ENCODE results near the gene ASTN2. TPM values are rescaled to one million over a fixed set of nuclear protein-coding genes. Genes with fewer than 3 reads are reported as not detected.

ASTN2 gene
- polyA plus RNA-seq, 1 donor from 2014 or later = 6.8 TPM

DNA sequence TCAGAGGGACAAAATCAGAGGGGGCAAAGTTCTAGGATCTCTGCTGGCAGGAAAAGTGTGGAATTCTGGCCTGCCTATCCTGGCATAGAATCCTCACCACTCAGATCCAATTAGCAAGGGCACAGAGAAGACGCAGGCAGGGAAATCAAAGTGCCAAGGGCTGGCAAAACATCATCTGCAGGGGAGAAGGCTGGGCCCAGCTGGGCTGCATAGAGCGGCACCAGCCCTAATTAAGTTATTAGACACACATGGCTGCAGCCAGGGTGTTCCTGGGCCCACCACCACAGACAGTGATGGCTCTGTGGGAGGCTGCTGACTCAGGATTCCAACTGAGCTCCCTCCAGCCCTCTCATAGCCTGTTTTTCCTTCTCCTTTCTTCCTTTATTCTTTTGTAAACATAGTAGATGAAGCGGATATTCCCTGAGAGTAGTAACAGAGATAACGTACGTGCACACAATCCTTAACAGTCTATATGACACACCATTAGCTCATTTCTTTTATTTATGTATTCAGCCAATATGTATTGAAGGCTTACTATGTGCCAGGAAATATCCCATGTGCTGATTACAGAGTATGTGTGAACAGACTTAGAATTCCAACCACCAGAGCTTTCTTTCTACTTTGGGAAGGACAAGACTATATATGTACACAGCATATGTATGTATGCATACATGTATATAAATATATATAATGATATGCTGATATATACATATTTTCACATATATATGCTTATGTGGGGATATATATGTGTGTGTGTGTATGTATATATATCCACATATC, 236.1 kb downstream of the ASTN2 start:
- no peaks in the 10 kb centered on the region for H4K20me1 ChIP-seq (ENCODE audit: insufficient read depth)
- no peaks in the 10 kb centered on the region for H3F3A ChIP-seq (ENCODE audit: insufficient read depth, low read length, poor library complexity, severe bottlenecking)
- H3K27ac ChIP-seq (ENCODE audit: low read length) = no peak overlapping the region
- H2AFZ ChIP-seq (ENCODE audit: low read depth, low read length) = no peak overlapping the region
- H3K36me3 ChIP-seq (ENCODE audit: insufficient read depth, low read length) = no peaks in the 10 kb centered on the region
- H3K9me3 ChIP-seq (ENCODE audit: low read length) = no peaks in the 10 kb centered on the region
- no peak for TF ChIP-seq EP300 (conservative IDR thresholded peaks at IDR 0.05; ENCODE audit: poor library complexity, severe bottlenecking)
- TF ChIP-seq RAD21 (conservative IDR thresholded peaks at IDR 0.05) = no peak
- TF ChIP-seq SMC3 (conservative IDR thresholded peaks at IDR 0.05; ENCODE audit: poor library complexity) = no peak
- no peak for TF ChIP-seq TAF1 (IDR thresholded peaks at IDR 0.05; ENCODE audit: low read depth)
- TF ChIP-seq POLR2AphosphoS5 (IDR thresholded peaks at IDR 0.05) = no peak
- no peaks in the 10 kb centered on the region for H3K9me2 ChIP-seq (ENCODE audit: insufficient read depth, low read length)
- no peak overlapping the region for H3K4me3 ChIP-seq (ENCODE audit: low read length)
- H3K27me3 ChIP-seq (ENCODE audit: insufficient read depth, low read depth, low read length) = no peaks in the 10 kb centered on the region
- H3K4me2 ChIP-seq (ENCODE audit: low read length) = no peak overlapping the region
- no peak overlapping the region for H3K9ac ChIP-seq (ENCODE audit: low read length)
- H3K79me2 ChIP-seq (replicated peaks; ENCODE audit: insufficient read depth, low read length) = no peaks in the 10 kb centered on the region

DNA sequence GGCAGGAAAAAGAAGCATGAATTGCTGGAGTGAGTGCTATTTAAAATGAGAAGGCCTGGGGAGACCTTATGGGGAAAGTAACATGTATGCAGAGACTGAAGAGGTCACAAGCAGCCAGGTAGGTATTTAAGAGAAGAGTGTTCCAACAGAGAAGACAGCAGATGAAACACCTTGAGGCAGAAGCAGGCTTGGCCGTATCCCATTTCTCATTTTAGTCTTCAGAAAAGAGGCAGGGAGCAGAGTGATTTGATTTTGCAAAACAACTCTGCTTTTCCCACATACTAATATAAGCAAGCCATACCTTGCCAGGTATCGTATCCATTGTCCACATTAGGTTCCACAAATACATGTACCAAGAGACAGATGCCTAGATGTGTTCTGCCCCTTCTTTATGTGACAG, 244.3 kb downstream of the ASTN2 start:
- Histone ChIP-seq H3K9me3 (ENCODE audit: low read length) (no peaks in the 10 kb centered on the region), H3K27me3 (ENCODE audit: insufficient read depth, low read depth, low read length) (no peaks in the 10 kb centered on the region), H4K20me1 (ENCODE audit: insufficient read depth) (no peaks in the 10 kb centered on the region), H3K9me2 (ENCODE audit: insufficient read depth, low read length) (no peaks in the 10 kb centered on the region), H3K4me3 (ENCODE audit: low read length) (no peak overlapping the region), H3K36me3 (ENCODE audit: insufficient read depth, low read length) (no peaks in the 10 kb centered on the region), H2AFZ (ENCODE audit: low read depth, low read length) (no peak overlapping the region), H3K9ac (ENCODE audit: low read length) (no peak overlapping the region), H3F3A (ENCODE audit: insufficient read depth, low read length, poor library complexity, severe bottlenecking) (no peaks in the 10 kb centered on the region), H3K27ac (ENCODE audit: low read length) (no peak overlapping the region), H3K4me2 (ENCODE audit: low read length) (no peak overlapping the region), H3K79me2 (replicated peaks; ENCODE audit: insufficient read depth, low read length) (no peaks in the 10 kb centered on the region)
- TF ChIP-seq MXI1 (conservative IDR thresholded peaks at IDR 0.05; ENCODE audit: poor library complexity, severe bottlenecking) = no peak
- TF ChIP-seq, protein P1, sequence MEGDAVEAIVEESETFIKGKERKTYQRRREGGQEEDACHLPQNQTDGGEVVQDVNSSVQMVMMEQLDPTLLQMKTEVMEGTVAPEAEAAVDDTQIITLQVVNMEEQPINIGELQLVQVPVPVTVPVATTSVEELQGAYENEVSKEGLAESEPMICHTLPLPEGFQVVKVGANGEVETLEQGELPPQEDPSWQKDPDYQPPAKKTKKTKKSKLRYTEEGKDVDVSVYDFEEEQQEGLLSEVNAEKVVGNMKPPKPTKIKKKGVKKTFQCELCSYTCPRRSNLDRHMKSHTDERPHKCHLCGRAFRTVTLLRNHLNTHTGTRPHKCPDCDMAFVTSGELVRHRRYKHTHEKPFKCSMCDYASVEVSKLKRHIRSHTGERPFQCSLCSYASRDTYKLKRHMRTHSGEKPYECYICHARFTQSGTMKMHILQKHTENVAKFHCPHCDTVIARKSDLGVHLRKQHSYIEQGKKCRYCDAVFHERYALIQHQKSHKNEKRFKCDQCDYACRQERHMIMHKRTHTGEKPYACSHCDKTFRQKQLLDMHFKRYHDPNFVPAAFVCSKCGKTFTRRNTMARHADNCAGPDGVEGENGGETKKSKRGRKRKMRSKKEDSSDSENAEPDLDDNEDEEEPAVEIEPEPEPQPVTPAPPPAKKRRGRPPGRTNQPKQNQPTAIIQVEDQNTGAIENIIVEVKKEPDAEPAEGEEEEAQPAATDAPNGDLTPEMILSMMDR (IDR thresholded peaks at IDR 0.05; ENCODE audit: poor library complexity, severe bottlenecking) = no peak
- TF ChIP-seq, protein P2, sequence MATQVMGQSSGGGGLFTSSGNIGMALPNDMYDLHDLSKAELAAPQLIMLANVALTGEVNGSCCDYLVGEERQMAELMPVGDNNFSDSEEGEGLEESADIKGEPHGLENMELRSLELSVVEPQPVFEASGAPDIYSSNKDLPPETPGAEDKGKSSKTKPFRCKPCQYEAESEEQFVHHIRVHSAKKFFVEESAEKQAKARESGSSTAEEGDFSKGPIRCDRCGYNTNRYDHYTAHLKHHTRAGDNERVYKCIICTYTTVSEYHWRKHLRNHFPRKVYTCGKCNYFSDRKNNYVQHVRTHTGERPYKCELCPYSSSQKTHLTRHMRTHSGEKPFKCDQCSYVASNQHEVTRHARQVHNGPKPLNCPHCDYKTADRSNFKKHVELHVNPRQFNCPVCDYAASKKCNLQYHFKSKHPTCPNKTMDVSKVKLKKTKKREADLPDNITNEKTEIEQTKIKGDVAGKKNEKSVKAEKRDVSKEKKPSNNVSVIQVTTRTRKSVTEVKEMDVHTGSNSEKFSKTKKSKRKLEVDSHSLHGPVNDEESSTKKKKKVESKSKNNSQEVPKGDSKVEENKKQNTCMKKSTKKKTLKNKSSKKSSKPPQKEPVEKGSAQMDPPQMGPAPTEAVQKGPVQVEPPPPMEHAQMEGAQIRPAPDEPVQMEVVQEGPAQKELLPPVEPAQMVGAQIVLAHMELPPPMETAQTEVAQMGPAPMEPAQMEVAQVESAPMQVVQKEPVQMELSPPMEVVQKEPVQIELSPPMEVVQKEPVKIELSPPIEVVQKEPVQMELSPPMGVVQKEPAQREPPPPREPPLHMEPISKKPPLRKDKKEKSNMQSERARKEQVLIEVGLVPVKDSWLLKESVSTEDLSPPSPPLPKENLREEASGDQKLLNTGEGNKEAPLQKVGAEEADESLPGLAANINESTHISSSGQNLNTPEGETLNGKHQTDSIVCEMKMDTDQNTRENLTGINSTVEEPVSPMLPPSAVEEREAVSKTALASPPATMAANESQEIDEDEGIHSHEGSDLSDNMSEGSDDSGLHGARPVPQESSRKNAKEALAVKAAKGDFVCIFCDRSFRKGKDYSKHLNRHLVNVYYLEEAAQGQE (IDR thresholded peaks at IDR 0.05; ENCODE audit: borderline replicate concordance) = no peak
- TF ChIP-seq POLR2AphosphoS5 (IDR thresholded peaks at IDR 0.05) = no peak
- TF ChIP-seq TAF1 (IDR thresholded peaks at IDR 0.05; ENCODE audit: low read depth) = no peak
- TF ChIP-seq EP300 (conservative IDR thresholded peaks at IDR 0.05; ENCODE audit: poor library complexity, severe bottlenecking) = no peak
- TF ChIP-seq EZH2 (IDR thresholded peaks at IDR 0.05; ENCODE audit: borderline replicate concordance, insufficient read depth, low read length, poor library complexity, severe bottlenecking) = no peak
- no peak for TF ChIP-seq SMC3 (conservative IDR thresholded peaks at IDR 0.05; ENCODE audit: poor library complexity)
- TF ChIP-seq RAD21 (conservative IDR thresholded peaks at IDR 0.05) = no peak
